Measurements from ENCODE around the gene ATAD5. TPM values are rescaled to one million over a fixed set of nuclear protein-coding genes. Genes with fewer than 3 reads are reported as not detected.
A peak's percentile ranks its signal among the peaks of the same experiment; 100 is the strongest.

ATAD5 gene
- total and polyA plus RNA-seq, 12 donors = 0.14 to 1.4 (median 0.44) TPM

DNA sequence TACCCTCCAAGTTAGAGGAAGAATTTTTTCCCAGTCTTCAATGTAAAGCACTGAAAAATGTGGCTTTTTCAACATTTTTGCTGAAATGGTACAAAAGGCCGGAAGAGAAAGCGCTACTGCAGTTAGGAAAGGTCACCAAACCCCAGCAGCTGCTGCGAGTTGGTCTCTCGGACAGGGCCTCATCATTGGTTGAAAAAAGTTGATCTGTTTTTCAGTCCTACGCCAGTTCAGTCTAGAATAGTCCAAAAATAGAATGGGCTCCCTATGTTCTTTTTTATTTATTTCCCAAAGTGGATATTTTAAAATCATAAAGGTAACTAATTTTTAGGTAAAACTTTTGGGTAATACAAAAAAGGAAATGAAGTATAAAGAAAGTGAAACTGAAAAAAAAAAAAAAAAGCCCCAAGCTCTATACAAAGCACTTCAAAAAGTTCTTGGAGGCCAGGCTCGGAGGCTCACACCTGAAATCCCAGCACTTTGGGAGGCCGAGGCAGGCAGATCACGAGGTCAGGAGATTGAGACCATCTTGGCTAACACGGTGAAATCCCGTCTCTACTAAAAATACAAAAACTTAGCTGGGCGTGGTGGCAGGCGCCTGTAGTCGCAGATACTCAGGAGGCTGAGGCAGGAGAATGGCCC lies 107.4 kb downstream of the ATAD5 start:
- H3K4me3 ChIP-seq = no peak overlapping the region
- peaks cover 0 to 77% (median 0%) of the 10 kb centered on the region in 9 donors for H3K36me3 ChIP-seq
- ATAC-seq = peak in 5 of 8 donors; percentile 42 to 75 (median 56)
- 76 to 84% methylated on average over 13 of the region's 13 CpGs for WGBS, 2 donors
- no peaks in the 10 kb centered on the region for H3K9me3 ChIP-seq
- H3K27ac ChIP-seq = peak overlapping the region in 8 of 10 donors; percentile 6 to 62 (median 44)
- DNase-seq = peak in 1 of 2 donors; percentile 30
- H3K27me3 ChIP-seq = no peaks in the 10 kb centered on the region
- intact Hi-C loops (cut with DNase I) = no loop called here
- H3K4me1 ChIP-seq = peaks cover 0 to 20% (median 0%) of the 10 kb centered on the region in 9 donors
- TF ChIP-seq, protein P1, sequence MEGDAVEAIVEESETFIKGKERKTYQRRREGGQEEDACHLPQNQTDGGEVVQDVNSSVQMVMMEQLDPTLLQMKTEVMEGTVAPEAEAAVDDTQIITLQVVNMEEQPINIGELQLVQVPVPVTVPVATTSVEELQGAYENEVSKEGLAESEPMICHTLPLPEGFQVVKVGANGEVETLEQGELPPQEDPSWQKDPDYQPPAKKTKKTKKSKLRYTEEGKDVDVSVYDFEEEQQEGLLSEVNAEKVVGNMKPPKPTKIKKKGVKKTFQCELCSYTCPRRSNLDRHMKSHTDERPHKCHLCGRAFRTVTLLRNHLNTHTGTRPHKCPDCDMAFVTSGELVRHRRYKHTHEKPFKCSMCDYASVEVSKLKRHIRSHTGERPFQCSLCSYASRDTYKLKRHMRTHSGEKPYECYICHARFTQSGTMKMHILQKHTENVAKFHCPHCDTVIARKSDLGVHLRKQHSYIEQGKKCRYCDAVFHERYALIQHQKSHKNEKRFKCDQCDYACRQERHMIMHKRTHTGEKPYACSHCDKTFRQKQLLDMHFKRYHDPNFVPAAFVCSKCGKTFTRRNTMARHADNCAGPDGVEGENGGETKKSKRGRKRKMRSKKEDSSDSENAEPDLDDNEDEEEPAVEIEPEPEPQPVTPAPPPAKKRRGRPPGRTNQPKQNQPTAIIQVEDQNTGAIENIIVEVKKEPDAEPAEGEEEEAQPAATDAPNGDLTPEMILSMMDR (IDR thresholded peaks at IDR 0.05) = no peak

DNA sequence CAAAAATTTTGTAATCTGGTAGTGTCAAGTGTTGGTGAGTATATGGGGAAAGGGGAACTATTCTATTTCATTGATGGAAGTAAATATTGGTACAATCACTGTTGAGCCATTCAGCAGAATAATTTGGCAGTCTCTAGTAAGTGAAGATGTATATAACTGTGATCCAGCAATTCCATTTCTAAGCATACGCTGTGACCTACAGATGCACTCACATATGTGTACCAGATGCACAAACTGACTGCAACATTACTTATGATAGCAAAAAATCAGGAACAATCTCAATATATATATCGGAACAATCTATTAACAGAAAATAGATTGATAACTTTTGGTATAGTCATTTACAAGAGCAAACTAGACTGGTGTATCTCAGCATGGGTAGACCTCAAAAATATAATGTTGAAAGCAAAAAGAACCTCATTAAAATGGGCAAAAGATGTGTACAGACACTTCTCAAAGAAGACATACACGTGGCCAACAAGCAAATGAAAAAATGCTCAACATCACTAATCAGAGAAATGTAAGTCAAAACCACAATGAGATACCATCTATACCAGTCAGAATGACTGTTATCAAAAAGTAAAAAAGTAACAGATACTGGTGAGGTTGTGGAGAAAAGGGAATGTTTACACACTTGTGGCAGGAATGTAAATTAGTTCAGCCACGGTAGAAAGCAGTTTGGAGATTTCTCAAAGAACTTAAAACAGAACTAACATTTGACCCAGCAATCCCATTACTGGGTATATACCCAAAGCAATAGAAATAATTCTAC lies 110.7 kb downstream of the ATAD5 start:
- intact Hi-C loops (cut with DNase I) = no loop called here
- Histone ChIP-seq H3K36me3 (peaks cover 0 to 79% (median 0%) of the 10 kb centered on the region in 9 donors), H3K27me3 (no peaks in the 10 kb centered on the region), H3K4me1 (peaks cover 0 to 15% (median 0%) of the 10 kb centered on the region in 9 donors), H3K27ac (no peak overlapping the region), H3K9me3 (no peaks in the 10 kb centered on the region), H3K4me3 (no peak overlapping the region)
- TF ChIP-seq, protein P1 (IDR thresholded peaks at IDR 0.05) = no peak
- DNase-seq (no peak), ATAC-seq (no peak)
- 73 to 74% methylated on average over 4 of the region's 4 CpGs for WGBS, 2 donors

Other genes with a start within 250 kb of the ATAD5 start
- 1 to 10 TPM; 4.2 to 9.5 (median 5.6) TPM for gene CRLF3, start 7.3 kb upstream of the ATAD5 start, total RNA-seq
- gene CRLF3, start 7.3 kb upstream of the ATAD5 start, polyA plus RNA-seq = 1 to 10 TPM; 3.2 to 4.7 TPM
- gene TEFM, start 74.3 kb downstream of the ATAD5 start, total RNA-seq = 10 to 100 TPM in 9 of 10 donors, 1 to 10 TPM in 1; 9.3 to 15.5 (median 13.8) TPM
- gene TEFM, start 74.3 kb downstream of the ATAD5 start, polyA plus RNA-seq = 10 to 100 TPM in 1 of 2 donors, 1 to 10 TPM in 1; 7.8 to 12.7 TPM
- 10 to 100 TPM in 2 of 10 donors, 1 to 10 TPM in 8; 1.2 to 17.9 (median 4.0) TPM for gene ADAP2, start 90.0 kb downstream of the ATAD5 start, total RNA-seq
- 1 to 10 TPM; 3.4 to 4.3 TPM for gene ADAP2, start 90.0 kb downstream of the ATAD5 start, polyA plus RNA-seq
- gene RNF135, start 139.1 kb downstream of the ATAD5 start, total RNA-seq = 1 to 10 TPM; 2.3 to 7.5 (median 4.5) TPM
- gene RNF135, start 139.1 kb downstream of the ATAD5 start, polyA plus RNA-seq = 1 to 10 TPM; 5.0 to 8.3 TPM

All from heart right ventricle (tissue), 16 donors.